Hematopoietic multipotent progenitor cell treated with erythropoietin and hydrocortisone succinate and interleukin-3 and kit ligand, for 8 days (in vitro differentiated cells): ENCODE data around the gene PBX1.

ENCODE experiments used
- DNase-seq: peaks from one replicate; pipeline ENCODE4 v3.0.0-alpha.2; 2015

The PBX1 gene

DNA sequence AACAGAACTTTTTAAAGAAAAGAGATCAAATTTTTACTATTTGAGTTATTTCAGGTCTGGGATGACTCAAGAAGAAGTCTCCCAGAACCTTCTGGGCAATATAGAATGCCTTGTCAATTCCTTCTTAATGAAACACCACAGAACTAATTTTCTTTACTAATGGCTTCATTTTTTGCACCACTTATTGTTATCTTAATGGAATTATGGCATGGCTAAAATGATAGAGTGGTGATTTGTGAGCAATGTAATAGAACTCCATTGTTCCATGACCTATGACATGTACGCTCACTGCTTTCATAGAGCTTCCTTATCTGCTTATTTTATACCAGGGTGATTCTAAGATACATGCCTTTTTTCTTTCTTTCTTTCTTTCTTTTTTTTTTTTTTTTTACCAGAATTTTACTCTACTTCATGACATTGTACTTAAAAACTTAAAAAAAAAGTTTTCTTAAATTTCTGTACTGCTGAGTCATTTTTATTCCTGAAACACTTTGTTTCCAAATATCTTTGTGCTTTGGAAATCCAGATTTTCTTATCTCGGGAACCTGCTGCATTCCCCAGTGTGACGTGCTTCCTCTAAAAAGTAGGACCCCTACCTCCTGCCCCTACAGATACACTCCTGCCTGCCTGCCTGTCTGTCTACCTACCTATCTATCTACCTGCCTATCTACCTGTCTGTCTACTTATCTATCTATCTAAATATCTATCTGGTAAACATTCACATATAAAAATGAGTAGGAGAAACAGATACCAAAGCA is 284.9 kb downstream of the PBX1 start:
- no peak for DNase-seq

DNA sequence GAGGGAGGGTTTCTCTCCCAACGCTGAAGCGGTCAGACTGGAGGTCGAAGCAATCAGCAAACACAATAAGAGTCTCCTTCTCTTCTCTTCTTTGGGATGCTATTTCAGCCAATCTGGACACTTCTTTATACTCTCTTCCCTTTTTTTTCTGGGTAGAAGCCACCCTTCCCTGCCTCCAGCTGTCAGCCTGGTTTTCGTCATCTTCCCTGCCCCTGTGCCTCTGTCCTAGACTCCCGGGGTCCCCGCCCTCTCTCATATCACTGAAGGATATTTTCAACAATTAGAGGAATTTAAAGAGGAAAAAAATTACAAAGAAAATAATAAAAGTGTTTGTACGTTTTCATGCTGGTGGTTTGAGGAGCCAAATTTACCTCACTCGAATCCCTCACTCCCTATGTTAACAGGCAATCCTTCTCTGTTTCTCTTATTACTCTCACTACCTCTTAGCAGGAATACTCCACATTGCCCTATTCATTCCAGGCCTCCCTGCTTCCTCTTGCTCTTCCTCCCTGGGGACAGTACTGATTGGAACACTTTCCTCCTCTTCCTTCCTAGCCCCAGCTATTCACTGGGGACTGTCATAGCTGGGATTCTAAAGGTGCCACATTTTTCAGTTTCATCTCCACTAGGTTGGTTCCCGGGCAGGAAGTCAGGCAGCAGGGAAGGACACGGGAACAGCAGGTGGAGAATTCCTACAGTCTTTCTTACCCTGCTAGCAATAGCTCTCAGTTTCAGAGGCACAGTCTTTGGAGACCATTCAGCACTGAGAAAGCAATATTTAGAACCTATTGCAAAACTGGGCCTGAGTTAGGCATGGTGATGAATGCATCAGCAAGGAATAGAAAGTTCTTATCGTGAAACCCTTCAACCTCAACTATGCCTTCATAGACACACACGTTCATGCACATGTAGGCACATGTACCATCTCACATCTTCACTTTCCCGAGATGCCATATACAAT is 288.0 kb downstream of the PBX1 start:
- no peak for DNase-seq

DNA sequence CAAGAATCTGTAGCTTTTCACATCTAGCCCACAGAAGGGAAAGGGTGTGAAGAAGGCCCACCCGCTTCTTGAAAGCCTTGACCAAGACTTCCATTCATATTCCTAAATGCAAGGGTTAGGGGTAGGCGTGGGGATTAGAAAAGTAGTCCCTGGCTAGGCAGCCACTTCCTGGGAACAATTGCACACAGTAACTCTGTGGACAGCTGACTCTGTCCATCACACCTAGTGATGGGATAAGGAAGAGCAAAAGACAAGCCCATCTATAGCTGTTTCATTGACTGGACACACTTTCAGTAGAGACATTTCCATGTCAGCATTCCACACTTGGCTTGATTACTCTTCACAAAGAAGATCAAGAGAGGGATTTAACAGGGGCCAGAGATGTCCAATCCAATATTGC is 294.2 kb downstream of the PBX1 start:
- DNase-seq: no peak

DNA sequence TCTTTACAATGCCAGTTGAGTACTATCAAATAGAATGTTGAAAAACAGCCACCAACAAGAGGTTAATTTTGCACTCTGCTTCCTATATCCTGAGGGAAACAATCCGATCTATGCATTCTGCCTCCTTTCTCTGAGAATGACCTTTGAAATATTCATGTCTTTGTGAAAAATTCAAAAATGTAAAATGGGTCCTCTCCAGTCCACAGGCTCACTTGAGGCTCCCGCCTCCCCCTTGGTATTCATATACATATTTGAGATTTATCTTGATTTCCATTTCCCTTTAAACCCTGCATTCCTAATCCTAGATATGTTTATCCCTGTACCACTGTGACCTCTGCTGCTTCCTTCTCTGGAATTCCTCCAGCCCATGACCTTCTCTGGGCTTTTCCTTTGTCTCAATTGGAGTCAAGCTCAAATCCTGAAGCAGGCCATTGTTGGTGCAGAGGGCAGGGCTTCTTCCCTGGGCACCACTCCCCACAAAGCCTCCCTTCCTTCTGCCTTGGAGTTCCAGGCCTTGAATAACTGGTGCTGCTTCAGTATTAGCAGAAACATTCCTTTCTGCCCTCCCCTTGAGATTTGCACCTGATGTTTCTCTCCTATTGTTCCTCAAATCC is 296.8 kb downstream of the PBX1 start:
- no peak for DNase-seq

DNA sequence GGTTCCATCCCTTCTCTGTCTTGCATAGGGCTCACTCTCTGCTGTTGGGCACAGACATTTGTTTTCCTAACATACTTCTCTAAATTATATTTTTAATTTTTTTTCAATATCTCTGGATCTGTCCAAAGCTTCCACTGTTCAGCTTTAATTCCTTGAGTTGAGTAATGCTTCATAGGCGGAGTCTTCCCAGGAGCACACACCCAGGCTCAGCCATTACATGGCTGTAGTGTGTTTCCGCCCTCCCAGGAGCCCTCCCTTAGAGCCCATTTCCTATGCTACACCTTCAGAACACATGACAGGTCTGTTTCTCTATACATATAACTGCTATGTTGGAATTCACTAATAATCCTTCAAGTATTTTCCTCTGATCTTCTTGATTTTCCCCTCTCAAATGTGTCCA is 297.4 kb downstream of the PBX1 start:
- no peak for DNase-seq

DNA sequence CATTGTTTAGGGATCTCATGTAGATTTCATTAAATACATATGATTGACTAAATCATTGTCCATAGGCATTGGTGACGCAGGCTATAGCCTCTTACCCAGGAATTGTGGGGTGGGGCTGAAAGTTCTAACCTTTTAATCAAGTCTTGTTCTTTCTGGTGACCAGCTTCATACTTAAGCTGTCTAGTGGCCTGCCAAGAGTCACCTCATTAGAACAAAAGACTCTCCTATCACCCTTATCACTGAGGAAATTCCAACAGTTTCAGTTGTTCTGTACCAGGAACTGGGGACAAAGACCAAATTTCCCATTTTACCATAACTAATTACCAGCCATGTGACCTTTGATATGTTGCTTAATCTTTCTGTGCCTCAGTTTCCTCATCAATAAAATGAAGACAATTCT is 298.5 kb downstream of the PBX1 start:
- no peak for DNase-seq

DNA sequence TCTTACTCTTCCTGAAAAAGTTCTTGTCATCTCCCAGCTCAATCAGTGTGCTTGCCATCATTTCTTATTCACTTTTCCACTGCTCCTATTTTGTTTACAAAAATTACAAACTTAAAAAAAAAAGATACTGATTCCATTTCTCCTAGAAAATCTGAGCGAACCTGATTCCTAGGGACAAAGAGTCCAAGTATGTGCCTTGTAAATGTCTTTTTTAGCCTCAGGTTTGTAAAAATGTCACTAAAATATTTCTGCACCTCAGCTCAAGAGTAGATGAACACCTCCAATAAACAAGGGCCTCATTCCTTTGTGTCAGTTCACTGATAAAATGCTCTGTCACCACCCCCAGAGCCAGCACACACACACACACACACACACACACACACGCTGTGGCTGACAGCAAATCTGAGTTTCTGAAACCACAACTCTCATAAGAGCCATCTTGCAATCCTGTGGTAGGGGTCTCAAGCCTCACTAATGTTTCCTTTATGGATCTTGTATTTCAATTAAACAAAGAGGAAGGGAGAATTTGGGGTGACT is 299.2 kb downstream of the PBX1 start:
- no peak for DNase-seq

DNA sequence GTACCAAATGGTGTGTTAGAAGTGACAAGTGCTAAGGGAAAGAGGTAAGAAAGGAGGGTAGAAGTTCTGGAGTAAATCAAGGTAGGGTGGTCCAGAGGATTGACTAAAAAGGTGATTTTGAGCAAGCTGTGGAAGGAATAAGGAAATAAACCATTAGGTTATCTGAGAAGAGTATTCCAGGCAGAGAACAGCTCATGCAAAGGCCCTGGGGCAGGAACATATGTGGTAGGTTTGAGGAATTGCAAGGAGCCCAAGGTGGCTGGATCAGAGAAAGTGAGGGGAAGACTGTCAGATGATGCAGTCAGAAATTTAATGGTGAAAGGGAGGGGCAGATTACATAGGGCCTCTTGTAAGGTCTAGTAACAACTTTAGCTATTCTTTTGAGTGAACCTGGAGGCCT is 302.6 kb downstream of the PBX1 start:
- no peak for DNase-seq

DNA sequence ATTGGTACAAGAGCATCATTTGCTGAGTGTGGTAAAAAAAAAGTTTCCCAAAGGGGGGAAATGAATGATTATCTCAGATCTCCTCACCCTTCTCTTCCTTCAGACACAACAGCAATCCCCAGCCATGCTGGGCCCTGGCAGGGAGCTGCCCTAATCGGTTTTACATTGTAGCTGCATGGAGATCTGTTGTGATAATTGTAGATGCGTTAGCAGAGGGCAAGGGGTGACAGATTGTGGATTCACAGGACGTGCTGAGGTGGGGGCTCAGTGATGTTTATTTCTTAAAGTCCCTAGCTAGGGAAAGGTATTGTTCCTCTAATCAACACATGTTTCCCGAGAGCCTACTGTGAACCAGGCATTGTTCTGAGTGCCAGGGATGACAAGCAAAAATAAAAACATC is 304.1 kb downstream of the PBX1 start:
- DNase-seq: no peak

DNA sequence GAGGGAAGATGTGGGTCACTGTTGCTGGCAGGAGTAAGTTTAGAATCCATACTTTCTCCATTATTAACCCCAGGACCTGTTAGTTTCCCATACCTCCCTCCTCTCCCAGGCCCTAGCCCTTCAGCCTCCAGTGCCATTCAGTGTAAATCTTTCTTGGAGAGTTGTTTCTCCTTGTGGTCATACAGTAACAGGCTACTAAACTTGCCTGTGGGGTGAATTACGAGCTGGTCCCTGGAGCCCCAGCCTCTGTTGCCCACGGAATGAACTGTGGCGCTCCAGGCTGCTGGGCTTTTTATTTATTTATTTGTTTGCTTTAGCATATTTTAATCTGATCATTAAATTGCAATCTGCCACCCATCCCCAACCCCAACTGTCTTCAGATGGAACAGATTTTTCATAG is 305.2 kb downstream of the PBX1 start:
- DNase-seq: no peak

DNA sequence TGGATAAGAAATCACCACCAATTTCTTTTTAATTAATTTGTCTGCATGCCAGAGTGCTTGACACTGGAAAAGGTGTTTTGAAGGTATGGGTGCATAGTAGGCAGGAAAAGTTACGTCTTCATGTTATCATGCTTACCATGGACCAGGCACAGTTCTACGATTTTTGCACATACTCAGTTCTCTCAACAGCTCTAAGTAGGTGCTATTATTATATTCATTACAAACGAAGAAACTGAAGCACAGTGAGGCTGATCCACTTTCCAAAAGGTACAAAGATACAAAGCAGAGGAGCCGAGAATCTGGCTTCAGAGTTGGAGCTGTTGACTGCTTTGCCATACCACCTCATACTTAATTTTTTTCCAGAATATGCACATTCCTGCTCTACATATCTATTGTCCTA is 306.4 kb downstream of the PBX1 start:
- DNase-seq: no peak

DNA sequence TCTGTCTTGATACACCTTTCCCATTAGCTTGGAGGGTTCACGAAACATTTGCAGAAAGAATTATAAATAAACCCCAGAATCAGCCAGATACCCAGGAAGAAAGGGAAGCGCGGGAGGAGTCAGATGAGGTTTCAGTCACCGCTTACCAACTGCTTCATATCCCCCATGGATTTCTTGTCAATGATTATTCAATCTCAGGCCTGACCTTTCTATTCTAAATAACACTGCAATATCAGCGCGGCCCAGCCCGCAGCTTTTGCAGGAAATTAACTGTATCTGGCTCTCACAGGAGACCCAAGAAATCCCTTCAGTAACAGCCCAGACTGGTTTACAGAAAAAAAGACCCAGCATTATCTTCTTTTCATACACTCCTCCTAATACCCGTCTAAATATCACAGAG is 308.6 kb downstream of the PBX1 start:
- no peak for DNase-seq

DNA sequence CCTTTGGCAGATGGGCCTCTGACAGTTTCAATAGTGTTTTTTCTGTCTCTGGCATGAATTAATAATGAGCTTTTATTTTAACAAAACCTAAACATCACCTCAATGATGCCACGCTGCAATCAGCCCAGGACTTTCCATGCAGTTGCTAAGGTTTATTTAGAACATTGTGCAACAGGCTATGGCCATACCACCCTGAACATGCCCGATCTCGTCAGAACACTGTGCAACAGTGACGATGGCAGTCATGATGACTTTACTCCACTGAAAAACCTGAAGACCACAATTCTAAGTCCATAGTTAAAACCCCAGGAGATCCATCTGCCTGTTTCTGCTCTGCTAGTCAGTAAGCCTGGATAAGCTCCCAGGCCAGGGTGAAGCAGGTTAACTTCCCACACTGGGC is 310.0 kb downstream of the PBX1 start:
- DNase-seq: no peak

DNA sequence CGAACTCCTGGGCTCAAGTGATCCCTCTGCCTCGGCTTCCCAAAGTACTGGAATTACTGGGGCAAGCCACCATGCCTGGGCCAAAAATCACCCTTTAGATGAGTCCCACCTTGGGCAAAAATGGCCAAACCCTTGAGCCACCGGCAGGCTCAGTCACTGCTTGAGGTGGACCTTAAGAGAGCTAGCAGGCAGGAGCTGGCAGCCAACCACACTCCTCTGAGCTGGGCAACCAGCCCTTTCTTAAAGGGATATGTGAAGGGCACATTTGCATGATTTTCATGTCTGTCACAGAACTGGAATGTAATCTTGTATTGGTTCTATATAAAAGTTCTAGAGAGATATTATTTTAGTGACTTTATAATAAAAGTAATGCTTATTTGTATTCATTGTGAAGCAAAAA is 316.5 kb downstream of the PBX1 start:
- DNase-seq: no peak

DNA sequence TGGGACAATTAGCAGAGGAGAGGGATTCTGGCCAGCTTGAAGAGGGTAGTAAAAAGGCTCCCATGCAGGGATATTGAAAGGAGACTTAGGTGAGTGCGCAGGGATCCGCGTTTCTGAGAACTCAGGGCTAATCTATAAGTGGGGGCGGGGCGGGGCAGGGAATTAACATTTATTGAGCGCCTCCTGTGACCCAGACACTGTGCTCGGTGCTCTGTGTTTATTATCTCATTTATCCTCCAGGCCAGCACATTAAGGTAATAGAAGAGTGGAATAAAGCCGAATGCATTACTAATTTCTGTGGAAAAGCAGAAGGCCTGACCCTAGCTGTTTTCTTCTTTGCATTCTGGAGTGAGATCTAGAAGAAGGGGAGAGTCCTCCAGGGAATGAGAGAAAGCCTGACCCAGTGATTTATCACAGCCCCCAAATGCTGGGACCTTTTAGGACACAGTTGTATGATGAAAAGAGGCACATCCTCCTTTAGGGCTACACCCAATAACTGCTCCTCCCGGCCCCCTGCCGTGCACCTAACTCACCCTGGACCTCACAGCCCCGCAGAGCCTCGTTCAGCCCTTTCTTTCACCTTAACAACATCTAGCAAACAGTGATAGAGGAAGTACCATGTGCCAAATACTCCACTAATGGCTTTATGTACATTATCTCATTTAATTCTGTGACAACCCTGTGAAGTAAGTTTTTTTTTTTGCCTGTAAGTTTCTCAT is 317.6 kb downstream of the PBX1 start:
- DNase-seq: no peak

DNA sequence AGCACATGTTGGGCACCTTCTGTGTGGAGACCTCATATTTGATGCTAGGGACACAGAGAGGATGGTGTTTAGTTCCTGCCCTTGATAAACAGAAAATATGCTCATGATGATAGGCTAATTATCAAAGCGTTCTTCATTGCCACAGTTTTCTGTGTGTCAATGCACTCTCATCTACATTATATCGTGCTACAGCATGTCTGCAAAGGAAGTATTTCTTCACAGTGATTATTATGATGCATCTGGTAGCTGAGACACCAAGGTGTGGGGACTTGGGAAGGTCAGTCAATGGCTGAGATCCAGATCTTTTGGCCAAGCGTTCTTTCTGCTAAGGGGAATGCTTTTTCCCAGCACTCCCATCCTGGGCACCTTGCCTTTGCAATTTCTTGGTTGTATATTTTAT is 321.2 kb downstream of the PBX1 start:
- DNase-seq: no peak

DNA sequence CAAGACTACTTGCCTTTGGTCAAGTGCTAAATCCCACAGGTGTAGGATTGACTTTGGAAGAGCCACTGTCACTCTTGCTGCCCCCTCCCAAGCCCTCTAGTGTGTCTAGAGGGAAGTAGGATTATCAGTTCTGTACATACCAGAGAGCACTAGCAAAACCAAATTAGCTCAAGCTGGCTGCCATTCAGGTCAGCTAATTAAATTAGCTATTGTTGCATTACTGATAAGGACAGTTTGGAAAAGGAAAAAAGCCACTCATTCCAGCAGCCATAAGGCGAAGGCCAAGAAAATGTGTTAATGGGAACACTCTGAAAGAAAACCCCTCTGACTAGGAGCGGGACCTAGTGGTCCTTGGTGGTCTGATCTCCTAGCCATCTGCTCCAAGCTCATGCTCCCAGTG is 321.7 kb downstream of the PBX1 start:
- no peak for DNase-seq

DNA sequence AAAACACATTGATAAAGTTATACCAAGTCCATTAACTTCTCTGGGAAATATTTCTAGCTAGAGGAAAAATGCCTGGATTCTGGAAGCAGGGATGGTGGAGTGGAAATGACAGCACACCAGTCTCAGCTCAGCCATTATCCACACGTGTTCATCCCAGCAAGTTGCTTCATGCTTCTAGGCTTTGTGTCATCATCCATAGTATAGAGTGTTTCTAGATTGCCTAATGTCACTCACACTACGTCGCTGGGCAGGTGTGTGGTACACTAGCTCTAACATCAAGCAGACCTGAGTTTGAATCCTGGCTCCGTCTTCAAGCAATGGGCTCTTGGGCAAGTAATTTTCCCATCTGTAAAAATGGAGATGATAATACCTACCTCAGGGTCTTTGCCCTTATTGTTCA is 326.3 kb downstream of the PBX1 start:
- no peak for DNase-seq

DNA sequence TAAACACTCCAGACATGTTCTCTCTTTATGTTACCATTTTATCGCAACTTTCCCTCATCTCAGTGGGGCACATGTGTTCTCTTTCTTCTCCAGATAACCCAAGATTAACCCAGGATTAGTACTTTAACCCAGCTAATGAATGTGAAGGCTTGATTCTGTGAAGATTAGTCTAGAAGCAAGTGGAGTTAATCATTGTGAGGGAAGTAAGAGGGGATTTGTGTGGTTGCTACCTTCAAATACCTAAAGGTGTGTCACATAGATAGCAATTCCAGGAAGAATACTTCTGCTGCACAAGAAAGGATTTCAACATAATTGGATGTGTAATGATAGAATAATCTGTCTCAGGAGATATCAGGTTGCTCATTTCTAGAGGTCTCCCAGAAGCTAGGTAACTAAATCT is 327.1 kb downstream of the PBX1 start:
- DNase-seq: no peak

DNA sequence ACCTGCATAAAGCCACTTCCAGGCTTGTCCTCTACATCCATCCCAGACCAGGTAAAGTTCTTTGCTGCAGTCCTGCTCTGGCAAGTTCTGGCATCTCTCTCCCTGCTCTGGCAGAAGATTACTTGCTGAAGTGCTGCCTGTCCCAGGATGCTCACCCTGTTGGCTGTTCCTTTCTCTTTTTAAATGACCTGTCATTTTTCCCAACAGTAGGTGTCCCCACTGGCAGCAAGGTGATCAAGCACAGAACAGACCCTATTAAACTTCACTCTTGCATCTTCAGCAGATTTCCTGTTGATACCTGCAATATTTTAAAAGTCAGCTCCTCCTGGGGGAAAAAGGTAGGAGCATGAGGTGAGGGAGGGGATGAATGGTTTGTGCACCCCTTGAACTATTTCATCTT is 332.6 kb downstream of the PBX1 start:
- no peak for DNase-seq

DNA sequence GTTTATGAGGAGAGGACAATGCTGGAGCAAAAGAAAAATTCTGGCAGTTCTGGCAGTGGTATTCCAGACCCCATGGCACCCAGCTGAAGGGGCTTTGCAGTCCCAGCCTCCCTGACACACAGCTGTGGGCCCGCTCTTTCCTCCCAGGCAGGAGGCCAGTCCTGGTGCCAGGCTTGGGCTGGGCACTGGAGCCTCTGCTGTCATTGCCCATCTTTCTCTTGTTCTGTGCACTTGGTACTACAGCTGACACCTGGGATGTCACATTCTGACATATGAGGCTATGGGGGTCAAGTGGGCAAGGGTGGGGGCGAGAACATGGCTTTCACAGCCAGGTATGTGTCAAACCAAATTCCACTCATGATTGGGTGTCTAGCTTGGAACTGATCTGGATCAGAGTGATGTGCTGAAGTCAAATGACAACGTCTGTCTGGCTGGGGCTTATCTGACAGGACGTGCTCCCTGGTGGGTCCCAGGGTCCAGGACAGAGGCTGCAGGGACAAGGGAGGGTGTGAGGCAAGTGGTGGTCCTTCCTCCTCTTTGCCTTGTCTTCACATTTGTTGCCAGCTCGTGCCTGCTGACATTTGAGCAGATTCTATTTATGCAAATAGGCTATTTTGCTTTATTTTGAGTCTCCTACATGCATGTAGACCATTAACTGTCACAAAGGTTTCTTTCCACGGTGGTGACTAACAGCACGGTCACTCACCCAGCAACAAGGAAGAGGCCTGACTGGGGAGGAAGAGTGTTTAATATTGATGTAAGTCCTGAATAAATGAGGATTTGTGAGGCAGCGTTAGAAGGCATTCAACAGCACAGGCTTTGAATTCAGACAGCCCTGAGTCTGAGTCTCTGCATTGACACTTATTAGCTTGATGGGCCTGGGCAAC is 336.3 kb downstream of the PBX1 start:
- no peak for DNase-seq

DNA sequence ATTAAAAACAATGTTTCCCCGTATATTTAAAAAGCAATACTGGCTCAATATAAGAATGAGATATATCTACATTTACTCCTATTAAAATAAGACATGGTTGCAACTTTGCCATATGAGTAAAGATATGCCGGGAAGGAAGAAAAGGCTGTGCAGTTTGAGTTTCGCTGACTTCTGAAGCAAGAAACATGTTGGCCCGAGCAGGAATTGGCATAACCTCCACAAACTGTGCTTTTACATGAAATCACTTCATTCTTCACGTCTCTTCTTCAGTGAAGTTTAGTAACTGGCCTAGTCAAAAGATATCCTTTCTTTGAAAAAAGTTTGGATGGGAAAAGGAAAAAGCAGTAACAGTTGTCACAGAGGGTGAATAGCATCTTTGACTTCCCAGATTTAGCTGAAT is 342.0 kb downstream of the PBX1 start:
- DNase-seq: no peak
